ENCODE data around the gene TRMT6.

Gene TRMT6

GRCh38 chr20:5949943-5950270 lies 426 bp downstream of the TRMT6 start:
- Histone ChIP-seq H3K4me3 (replicated peaks; ENCODE audit: insufficient read depth, low read length) (peak overlapping the region; percentile 99), H3K27ac (replicated peaks) (peak overlapping the region; percentile 62), H3K27me3 (ENCODE audit: insufficient read depth, poor library complexity, severe bottlenecking) (no peaks in the 10 kb centered on the region)
- no peak for DNase-seq (ENCODE audit: low read depth in 1 of 2, low spot score in 1 of 2)
- TF ChIP-seq REST (IDR thresholded peaks at IDR 0.05; ENCODE audit: insufficient replicate concordance, low read depth) (no peak), CTCF (IDR thresholded peaks at IDR 0.05; ENCODE audit: insufficient read depth, low read length) (no peak), GABPA (IDR thresholded peaks at IDR 0.05; ENCODE audit: low read depth) (no peak), SPI1 (IDR thresholded peaks at IDR 0.05; ENCODE audit: borderline replicate concordance, low read depth) (no peak), POLR2AphosphoS5 (IDR thresholded peaks at IDR 0.05; ENCODE audit: low read depth) (no peak)

- TF ChIP-seq CTCF (IDR thresholded peaks at IDR 0.05; ENCODE audit: insufficient read depth, low read length) (no peak), REST (IDR thresholded peaks at IDR 0.05; ENCODE audit: insufficient replicate concordance, low read depth) (no peak), SPI1 (IDR thresholded peaks at IDR 0.05; ENCODE audit: borderline replicate concordance, low read depth) (no peak), POLR2AphosphoS5 (IDR thresholded peaks at IDR 0.05; ENCODE audit: low read depth) (no peak), GABPA (IDR thresholded peaks at IDR 0.05; ENCODE audit: low read depth) (no peak)
- no peak overlapping the region; the same call in 1 of the 2 replicates for H3K27ac ChIP-seq (replicated peaks)
- no peak overlapping the region for H3K4me3 ChIP-seq (replicated peaks; ENCODE audit: insufficient read depth, low read length)
- DNase-seq (ENCODE audit: low read depth in 1 of 2, low spot score in 1 of 2) = peak; percentile 39 to 63
- H3K27me3 ChIP-seq (ENCODE audit: insufficient read depth, poor library complexity, severe bottlenecking) = no peaks in the 10 kb centered on the region
Measured at GRCh38 chr20:5947276-5947675, 3.1 kb downstream of the TRMT6 start.

- TF ChIP-seq REST (IDR thresholded peaks at IDR 0.05; ENCODE audit: insufficient replicate concordance, low read depth) (no peak), GABPA (IDR thresholded peaks at IDR 0.05; ENCODE audit: low read depth) (no peak), POLR2AphosphoS5 (IDR thresholded peaks at IDR 0.05; ENCODE audit: low read depth) (no peak), CTCF (IDR thresholded peaks at IDR 0.05; ENCODE audit: insufficient read depth, low read length) (no peak), SPI1 (IDR thresholded peaks at IDR 0.05; ENCODE audit: borderline replicate concordance, low read depth) (no peak)
- DNase-seq (ENCODE audit: low read depth in 1 of 2, low spot score in 1 of 2) = peak in 1 of 2 experiments; percentile 35
- Histone ChIP-seq H3K4me3 (replicated peaks; ENCODE audit: insufficient read depth, low read length) (no peak overlapping the region), H3K27me3 (ENCODE audit: insufficient read depth, poor library complexity, severe bottlenecking) (no peaks in the 10 kb centered on the region), H3K27ac (replicated peaks) (no peak overlapping the region)
Measured at GRCh38 chr20:5945963-5946362, 4.4 kb downstream of the TRMT6 start.

Data from HL-60 (cell line).